ENCODE measurements around the gene MLC1.

GRCh38 chr22:50062509-50063135 lies 22.6 kb downstream of the MLC1 start:
- TF ChIP-seq CTCF (IDR thresholded peaks at IDR 0.05): no peak
- TF ChIP-seq POLR2A (IDR thresholded peaks at IDR 0.05): no peak
